ENCODE measurements around the gene KIF21B. TPM values are rescaled to one million over a fixed set of nuclear protein-coding genes. Genes with fewer than 3 reads are reported as not detected.
A peak's percentile ranks its signal among the peaks of the same experiment; 100 is the strongest.

Gene KIF21B
- total RNA-seq, 4 donors from 2014 or later = 0.29 to 11.3 (median 2.4) TPM

DNA sequence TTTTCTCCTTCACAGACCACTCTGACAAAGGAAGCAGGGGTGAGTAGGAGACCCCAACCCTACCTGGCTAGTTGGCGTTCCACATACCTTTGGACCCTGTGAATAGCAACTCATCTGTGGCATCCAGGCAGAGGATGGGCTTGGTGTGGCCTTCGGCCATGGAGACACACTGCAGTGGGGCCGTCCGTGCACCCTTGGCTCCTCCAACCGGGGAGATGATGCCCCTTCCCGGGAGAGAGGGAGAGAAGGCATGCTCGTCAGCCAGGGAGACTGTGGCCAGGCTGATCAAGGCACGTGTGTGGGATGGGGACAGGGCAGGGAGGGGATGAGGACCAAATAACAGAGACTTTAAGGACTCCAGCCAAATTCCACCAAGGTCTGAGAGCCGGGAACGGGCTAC lies 42.6 kb downstream of the KIF21B start:
- intact Hi-C loops (cut with DNase I; ENCODE audit: low total_unique reads) = no loop called here
- no peak for TF ChIP-seq POLR2A (IDR thresholded peaks at IDR 0.05)
- TF ChIP-seq CTCF (IDR thresholded peaks at IDR 0.05) = no peak
- Histone ChIP-seq H3K4me1 (no peaks in the 10 kb centered on the region), H3K9me3 (no peaks in the 10 kb centered on the region), H3K4me3 (no peak overlapping the region), H3K36me3 (no peaks in the 10 kb centered on the region), H3K27me3 (no peaks in the 10 kb centered on the region), H3K27ac (no peak overlapping the region)
- DNase-seq = no peak

DNA sequence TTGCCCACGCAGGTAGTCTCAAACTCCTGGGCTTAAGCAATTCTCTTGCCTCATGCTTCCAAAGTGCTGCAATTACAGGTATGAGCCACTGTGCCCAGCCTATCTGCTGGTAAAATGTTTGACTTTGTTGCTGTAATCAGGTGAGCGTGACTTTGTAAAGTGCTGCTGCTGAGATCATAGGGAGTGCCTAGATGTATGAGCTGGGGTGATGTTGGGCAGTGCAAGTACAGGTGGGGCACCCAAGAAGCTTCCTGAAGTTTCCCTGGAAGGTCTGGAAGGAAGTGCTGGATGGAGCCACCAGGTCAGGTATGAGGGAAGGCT lies 43.1 kb downstream of the KIF21B start:
- intact Hi-C loops (cut with DNase I; ENCODE audit: low total_unique reads) = no loop called here
- no peak for DNase-seq
- Histone ChIP-seq H3K27ac (no peak overlapping the region), H3K36me3 (no peaks in the 10 kb centered on the region), H3K27me3 (no peaks in the 10 kb centered on the region), H3K9me3 (no peaks in the 10 kb centered on the region), H3K4me1 (no peaks in the 10 kb centered on the region), H3K4me3 (no peak overlapping the region)
- no peak for TF ChIP-seq CTCF (IDR thresholded peaks at IDR 0.05)
- no peak for TF ChIP-seq POLR2A (IDR thresholded peaks at IDR 0.05)

GRCh38 chr1:200979574-200980451 lies 43.7 kb downstream of the KIF21B start:
- Histone ChIP-seq H3K36me3 (no peaks in the 10 kb centered on the region), H3K27me3 (no peaks in the 10 kb centered on the region), H3K4me1 (no peaks in the 10 kb centered on the region), H3K4me3 (no peak overlapping the region), H3K9me3 (no peaks in the 10 kb centered on the region), H3K27ac (no peak overlapping the region)
- TF ChIP-seq POLR2A (IDR thresholded peaks at IDR 0.05) (no peak), CTCF (IDR thresholded peaks at IDR 0.05) (peak in 1 of 4 experiments; percentile 12)
- intact Hi-C loops (cut with DNase I; ENCODE audit: low total_unique reads) = no loop called here
- no peak for DNase-seq

GRCh38 chr1:200977071-200977754 lies 46.3 kb downstream of the KIF21B start:
- no peak for DNase-seq
- TF ChIP-seq POLR2A (IDR thresholded peaks at IDR 0.05) (no peak), CTCF (IDR thresholded peaks at IDR 0.05) (no peak)
- Histone ChIP-seq H3K27me3 (no peaks in the 10 kb centered on the region), H3K27ac (no peak overlapping the region), H3K36me3 (no peaks in the 10 kb centered on the region), H3K9me3 (no peaks in the 10 kb centered on the region), H3K4me1 (no peaks in the 10 kb centered on the region), H3K4me3 (no peak overlapping the region)
- intact Hi-C loops (cut with DNase I; ENCODE audit: low total_unique reads) = no loop called here

- intact Hi-C loops (cut with DNase I; ENCODE audit: low total_unique reads) = no loop called here
- Histone ChIP-seq H3K27ac (no peak overlapping the region), H3K4me1 (no peaks in the 10 kb centered on the region), H3K27me3 (no peaks in the 10 kb centered on the region), H3K4me3 (no peak overlapping the region), H3K9me3 (no peaks in the 10 kb centered on the region), H3K36me3 (no peaks in the 10 kb centered on the region)
- DNase-seq = no peak
- no peak for TF ChIP-seq POLR2A (IDR thresholded peaks at IDR 0.05)
Measured at GRCh38 chr1:200976634-200977033, 46.9 kb downstream of the KIF21B start.

Data from uterus (tissue), 4 donors.